ENCODE measurements around the gene GAMT.

The GAMT gene

DNA sequence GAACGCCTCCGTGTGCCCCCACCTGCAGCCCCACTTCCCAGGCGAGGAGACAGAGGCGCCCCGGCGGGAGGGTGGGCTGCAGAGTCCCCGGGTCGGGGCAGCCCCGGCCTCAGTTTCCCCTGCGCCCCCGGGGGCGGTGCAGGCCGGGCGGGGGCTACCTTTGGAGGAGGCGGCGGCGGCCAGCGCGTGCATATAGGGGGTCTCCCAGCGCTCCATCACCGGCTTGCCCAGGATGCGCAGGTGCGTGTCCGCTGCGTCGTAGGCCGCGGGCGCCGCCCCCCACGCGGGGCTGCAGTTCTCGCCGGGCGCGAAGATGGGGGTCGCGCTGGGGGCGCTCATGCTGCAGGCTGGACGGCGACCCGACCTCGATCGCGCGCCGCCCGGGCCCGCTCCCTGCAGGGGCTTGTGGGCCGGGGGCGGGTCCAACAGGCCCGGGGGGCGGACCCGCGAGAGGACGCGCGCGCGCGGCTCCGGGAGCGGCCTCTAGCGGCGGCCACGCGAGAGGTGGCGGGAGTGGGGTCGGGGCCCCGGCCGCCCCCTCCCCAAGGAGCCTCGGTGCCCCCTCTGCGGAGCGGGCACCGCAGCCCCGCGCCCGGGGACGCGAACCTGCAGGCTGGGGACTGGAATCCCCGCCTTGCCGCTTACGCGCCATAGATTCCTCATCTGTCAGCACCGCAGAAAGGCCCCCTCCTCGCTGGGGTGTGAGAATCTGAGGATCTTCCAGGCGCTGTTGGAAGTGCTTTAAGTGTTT, at the start of gene GAMT:
GAMT (minus strand) TSS at position 405 of the 751 bp plus-strand sequence; CDS start at position 339, 66 bp downstream.
- H3K4me3 ChIP-seq (ENCODE audit: low read depth, low read length) = no peak within 1 kb of the TSS
- peak; percentile 33 for DNase-seq (ENCODE audit: low read depth)
- TF ChIP-seq, protein P1, sequence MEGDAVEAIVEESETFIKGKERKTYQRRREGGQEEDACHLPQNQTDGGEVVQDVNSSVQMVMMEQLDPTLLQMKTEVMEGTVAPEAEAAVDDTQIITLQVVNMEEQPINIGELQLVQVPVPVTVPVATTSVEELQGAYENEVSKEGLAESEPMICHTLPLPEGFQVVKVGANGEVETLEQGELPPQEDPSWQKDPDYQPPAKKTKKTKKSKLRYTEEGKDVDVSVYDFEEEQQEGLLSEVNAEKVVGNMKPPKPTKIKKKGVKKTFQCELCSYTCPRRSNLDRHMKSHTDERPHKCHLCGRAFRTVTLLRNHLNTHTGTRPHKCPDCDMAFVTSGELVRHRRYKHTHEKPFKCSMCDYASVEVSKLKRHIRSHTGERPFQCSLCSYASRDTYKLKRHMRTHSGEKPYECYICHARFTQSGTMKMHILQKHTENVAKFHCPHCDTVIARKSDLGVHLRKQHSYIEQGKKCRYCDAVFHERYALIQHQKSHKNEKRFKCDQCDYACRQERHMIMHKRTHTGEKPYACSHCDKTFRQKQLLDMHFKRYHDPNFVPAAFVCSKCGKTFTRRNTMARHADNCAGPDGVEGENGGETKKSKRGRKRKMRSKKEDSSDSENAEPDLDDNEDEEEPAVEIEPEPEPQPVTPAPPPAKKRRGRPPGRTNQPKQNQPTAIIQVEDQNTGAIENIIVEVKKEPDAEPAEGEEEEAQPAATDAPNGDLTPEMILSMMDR (IDR thresholded peaks at IDR 0.05; ENCODE audit: low read depth, low read length) = no peak
- TF ChIP-seq MYC (IDR thresholded peaks at IDR 0.05; ENCODE audit: low read depth, low read length) (no peak), POLR2A (IDR thresholded peaks at IDR 0.05; ENCODE audit: extremely low read depth, insufficient read length) (no peak)
- TF ChIP-seq, protein P2, sequence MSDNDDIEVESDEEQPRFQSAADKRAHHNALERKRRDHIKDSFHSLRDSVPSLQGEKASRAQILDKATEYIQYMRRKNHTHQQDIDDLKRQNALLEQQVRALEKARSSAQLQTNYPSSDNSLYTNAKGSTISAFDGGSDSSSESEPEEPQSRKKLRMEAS (IDR thresholded peaks at IDR 0.05; ENCODE audit: low read depth, low read length) = no peak

DNA sequence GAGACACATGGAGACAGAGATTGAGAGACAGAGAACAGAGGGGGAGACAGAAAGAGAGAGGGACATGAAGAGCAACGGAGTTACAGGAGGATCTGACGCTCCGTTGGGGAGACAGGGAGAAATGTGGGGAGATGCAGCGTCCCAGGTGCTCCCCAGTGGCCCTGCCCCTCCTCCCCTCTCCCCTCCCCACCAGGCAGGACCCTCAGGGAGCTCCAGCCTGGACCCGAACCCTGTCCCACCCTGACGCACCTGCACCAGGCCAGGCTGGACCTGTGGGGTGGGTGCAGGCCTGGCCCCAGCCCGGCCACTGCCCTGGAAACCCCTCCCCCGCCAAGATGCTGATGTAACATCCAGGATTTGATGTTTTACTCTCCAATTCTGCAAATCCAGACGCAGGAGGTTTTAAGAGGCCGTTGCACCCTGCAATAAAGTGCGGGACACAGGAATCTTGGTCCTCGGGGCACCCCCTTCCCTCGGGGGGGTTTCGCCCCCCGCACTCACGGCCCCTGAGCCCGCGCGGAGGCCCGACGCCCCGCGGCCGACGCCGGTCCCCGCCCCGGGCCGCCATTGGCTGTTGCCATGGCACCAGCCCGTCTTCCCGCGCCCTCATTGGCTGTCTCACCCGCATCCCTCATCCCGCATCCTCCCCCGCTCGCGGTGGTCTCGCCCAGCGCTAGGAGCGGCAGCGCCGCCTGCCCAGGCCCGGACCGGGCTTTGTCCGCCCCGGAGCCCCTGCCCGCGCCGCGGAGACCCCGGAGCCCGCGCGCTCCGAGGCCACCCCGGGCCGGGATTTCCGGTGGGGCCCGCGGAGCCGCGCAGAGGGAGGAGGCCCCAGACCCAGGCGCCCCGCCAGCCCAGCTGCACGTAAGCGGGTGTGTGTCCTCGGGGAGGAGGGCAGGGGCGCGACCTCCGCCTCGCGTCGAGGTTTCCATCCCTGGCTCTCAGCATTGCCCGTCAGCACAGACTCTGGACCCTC, 48.4 kb upstream of the GAMT start, which contains the start of gene APC2:
APC2 (plus strand) TSS at position 655 of the 976 bp plus-strand sequence. CDS start 2,881 bp downstream, outside the sequence.
- no peak for DNase-seq (ENCODE audit: low read depth)
- H3K4me3 ChIP-seq (ENCODE audit: low read depth, low read length) = no peak within 1 kb of the TSS
- TF ChIP-seq, protein P1 (IDR thresholded peaks at IDR 0.05; ENCODE audit: low read depth, low read length) = no peak
- TF ChIP-seq MYC (IDR thresholded peaks at IDR 0.05; ENCODE audit: low read depth, low read length) = no peak
- TF ChIP-seq, protein P2 (IDR thresholded peaks at IDR 0.05; ENCODE audit: low read depth, low read length) = no peak

DNA sequence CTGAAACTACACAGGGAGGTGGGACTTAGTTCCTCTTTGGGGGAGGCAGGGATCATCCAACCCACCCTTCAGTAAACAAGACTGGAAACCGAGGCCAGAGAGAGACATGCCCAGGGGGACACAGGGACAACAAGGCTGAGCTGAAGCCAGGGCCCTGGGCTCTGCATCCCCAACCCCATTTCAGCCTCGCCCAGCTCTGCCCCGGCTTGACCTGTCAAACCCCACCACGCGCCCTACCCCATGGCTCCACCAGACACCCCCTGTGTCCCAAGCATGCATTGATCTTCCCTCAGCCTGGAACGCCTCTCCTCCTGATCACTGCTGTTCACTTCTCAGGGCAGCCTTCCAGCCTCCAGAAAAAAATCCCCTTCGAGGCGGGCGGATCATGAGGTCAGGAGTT, 46.6 kb upstream of the GAMT start:
- DNase-seq (ENCODE audit: low read depth) = no peak
- TF ChIP-seq POLR2A (IDR thresholded peaks at IDR 0.05; ENCODE audit: extremely low read depth, insufficient read length) (no peak), MYC (IDR thresholded peaks at IDR 0.05; ENCODE audit: low read depth, low read length) (no peak)
- TF ChIP-seq, protein P2 (IDR thresholded peaks at IDR 0.05; ENCODE audit: low read depth, low read length) = no peak
- TF ChIP-seq, protein P1 (IDR thresholded peaks at IDR 0.05; ENCODE audit: low read depth, low read length) = no peak
- H3K4me3 ChIP-seq (ENCODE audit: low read depth, low read length) = no peak overlapping the region

DNA sequence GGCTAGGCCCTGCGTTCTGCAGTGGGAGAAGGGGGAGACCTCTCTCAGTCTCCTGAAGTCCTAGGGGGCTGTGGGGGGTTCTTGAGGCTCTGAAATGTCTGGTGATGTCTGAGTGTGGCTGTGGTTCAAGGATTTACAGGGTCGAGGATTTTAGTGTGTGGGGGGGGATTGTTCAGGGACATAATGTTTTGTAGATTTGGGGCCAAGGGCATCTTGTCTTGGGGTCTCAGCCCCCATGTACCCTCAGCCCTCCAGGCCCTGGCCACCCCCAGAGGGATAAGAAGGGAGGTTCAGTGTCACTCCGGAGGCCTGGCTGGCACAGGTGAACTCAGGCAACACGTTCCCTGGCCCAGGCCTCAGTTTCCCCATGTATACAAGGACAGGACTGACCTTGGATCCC, 46.2 kb upstream of the GAMT start:
- TF ChIP-seq, protein P1 (IDR thresholded peaks at IDR 0.05; ENCODE audit: low read depth, low read length) = no peak
- TF ChIP-seq MYC (IDR thresholded peaks at IDR 0.05; ENCODE audit: low read depth, low read length) (no peak), POLR2A (IDR thresholded peaks at IDR 0.05; ENCODE audit: extremely low read depth, insufficient read length) (no peak)
- TF ChIP-seq, protein P2 (IDR thresholded peaks at IDR 0.05; ENCODE audit: low read depth, low read length) = no peak
- H3K4me3 ChIP-seq (ENCODE audit: low read depth, low read length) = no peak overlapping the region
- no peak for DNase-seq (ENCODE audit: low read depth)

DNA sequence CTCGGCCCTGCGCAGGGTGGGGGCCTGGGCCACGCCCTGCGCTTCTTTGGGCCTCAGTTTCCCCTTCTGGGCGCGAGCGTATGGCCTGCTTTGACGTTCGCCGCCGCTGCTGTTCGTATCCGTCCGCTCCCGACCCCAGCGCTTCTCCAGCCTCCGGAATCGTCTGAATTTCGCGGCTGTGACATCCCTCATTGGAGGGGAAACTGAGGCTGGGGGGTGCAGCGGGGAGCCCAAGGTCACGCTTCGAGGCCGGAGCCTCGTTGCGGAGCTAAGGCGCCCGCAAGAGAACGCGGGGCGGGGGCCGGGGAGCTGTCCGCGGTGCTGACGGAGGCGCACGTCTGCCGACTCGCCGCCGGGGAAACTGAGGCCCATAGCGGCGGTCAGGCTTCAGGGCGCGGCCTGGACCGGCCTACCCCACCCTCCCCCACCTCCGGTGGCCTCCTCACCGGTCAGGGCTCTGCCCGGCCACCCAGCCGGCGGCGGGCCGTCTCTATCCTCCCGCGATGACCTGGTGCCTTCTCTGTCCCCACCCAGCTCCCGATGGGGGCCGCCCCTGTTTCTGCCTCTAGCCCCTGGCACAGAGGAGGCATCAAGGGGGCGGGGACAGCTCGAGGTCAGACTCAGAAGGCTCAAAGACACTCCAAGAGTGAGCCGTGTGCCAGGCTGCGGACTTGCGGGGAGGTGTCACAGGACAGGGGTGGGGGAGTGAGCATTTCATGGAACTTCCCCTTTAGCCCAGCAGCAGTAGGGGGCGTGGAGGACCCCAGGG, 45.6 kb upstream of the GAMT start:
- peak; percentile 55 for DNase-seq (ENCODE audit: low read depth)
- H3K4me3 ChIP-seq (ENCODE audit: low read depth, low read length) = no peak overlapping the region
- TF ChIP-seq MYC (IDR thresholded peaks at IDR 0.05; ENCODE audit: low read depth, low read length) = no peak
- TF ChIP-seq, protein P2 (IDR thresholded peaks at IDR 0.05; ENCODE audit: low read depth, low read length) = no peak
- TF ChIP-seq, protein P1 (IDR thresholded peaks at IDR 0.05; ENCODE audit: low read depth, low read length) = no peak
- TF ChIP-seq POLR2A (IDR thresholded peaks at IDR 0.05; ENCODE audit: extremely low read depth, insufficient read length) = no peak

Data from NB4 (cell line).